Mesendoderm (in vitro differentiated cells): ENCODE data around the gene MYB.
"Not testable (repeated sequence)": the region's sequence is repeated elsewhere in the genome, so short reads cannot be mapped to it uniquely, and the experiment has no call there.

Experiments used
- DNase-seq: peaks from one replicate; pipeline ENCODE4 v3.0.0; 2013
- H2AK5ac ChIP-seq: 2 replicates; pipeline ENCODE4 v1.6.1; 2013; ENCODE audit warnings: low read length, inconsistent platforms
- H2BK120ac ChIP-seq: 2 replicates; pipeline ENCODE4 v1.6.1; 2013; ENCODE audit warnings: low read depth, mild to moderate bottlenecking, low read length, moderate library complexity, mixed read lengths
- H2BK15ac ChIP-seq: replicated peaks from 2 replicates; pipeline ENCODE4 v1.6.1; 2013; ENCODE audit warnings: low read depth, mild to moderate bottlenecking, moderate library complexity
- H2BK5ac ChIP-seq: 2 replicates; pipeline ENCODE4 v1.6.1; 2013; ENCODE audit warnings: low read length, inconsistent platforms
- H3K18ac ChIP-seq: 2 replicates; pipeline ENCODE4 v1.6.1; 2013; ENCODE audit warnings: mild to moderate bottlenecking, low read length, mixed read lengths
- H3K23ac ChIP-seq: one replicate; pipeline ENCODE4 v1.6.1; 2013; ENCODE audit warnings: low read length
- H3K27ac ChIP-seq: 2 replicates; pipeline ENCODE4 v1.5.1; 2013; ENCODE audit warnings: low read depth, mild to moderate bottlenecking, inconsistent platforms, low read length, moderate library complexity
- H3K27me3 ChIP-seq: 2 replicates; pipeline ENCODE4 v1.6.1; 2013; ENCODE audit warnings: low read length, control low read depth, mild to moderate bottlenecking, inconsistent platforms; ENCODE audit not compliant: insufficient read depth, poor library complexity
- H3K36me3 ChIP-seq: 2 replicates; pipeline ENCODE4 v1.6.1; 2013; ENCODE audit warnings: low read length, inconsistent platforms; ENCODE audit not compliant: control insufficient read depth, insufficient read depth
- H3K4ac ChIP-seq: one replicate; pipeline ENCODE4 v1.6.1; 2013; ENCODE audit warnings: low read depth, mild to moderate bottlenecking, low read length, moderate library complexity
- H3K4me1 ChIP-seq: 2 replicates; pipeline ENCODE4 v1.6.1; 2013; ENCODE audit warnings: low read depth, low read length, inconsistent platforms; ENCODE audit not compliant: control insufficient read depth
- H3K4me2 ChIP-seq: 2 replicates; pipeline ENCODE4 v1.6.1; 2013; ENCODE audit warnings: low read length
- H3K4me3 ChIP-seq: 2 replicates; pipeline ENCODE4 v1.5.1; 2013; ENCODE audit warnings: mild to moderate bottlenecking, low read length
- H3K56ac ChIP-seq: one replicate; pipeline ENCODE4 v1.6.1; 2013; ENCODE audit warnings: low read length
- H3K79me1 ChIP-seq: 2 replicates; pipeline ENCODE4 v1.6.1; 2013; ENCODE audit warnings: low read length, inconsistent platforms
- H3K79me2 ChIP-seq: 2 replicates; pipeline ENCODE4 v1.6.1; 2013; ENCODE audit warnings: mild to moderate bottlenecking, low read length; ENCODE audit not compliant: control insufficient read depth, insufficient read depth
- H3K9ac ChIP-seq: 2 replicates; pipeline ENCODE4 v1.6.1; 2013; ENCODE audit warnings: low read length, inconsistent platforms
- H4K5ac ChIP-seq: one replicate; pipeline ENCODE4 v1.6.1; 2013; ENCODE audit warnings: low read length
- H4K8ac ChIP-seq: one replicate; pipeline ENCODE4 v1.6.1; 2013; ENCODE audit warnings: low read depth, mild to moderate bottlenecking, control low read depth, low read length, moderate library complexity
- WGBS: extraction: QIAGEN DNeasy Blood & Tissue Kit; methylation state at CpG from one replicate; pipeline ENCODE4 v1.1.7; 2013; ENCODE audit warnings: low lambda C conversion rate, missing lambda C conversion rate; ENCODE audit not compliant: insufficient coverage; ENCODE audit errors: extremely low coverage; 5-methylcytosine and 5-hydroxymethylcytosine counted together

The MYB gene

GRCh38 chr6:135148889-135149288 is 32.2 kb upstream of the MYB start:
- Histone ChIP-seq H3K4ac (no peak overlapping the region), H3K56ac (no peak overlapping the region), H3K4me2 (no peak overlapping the region), H4K8ac (no peak overlapping the region), H3K18ac (no peak overlapping the region), H3K23ac (no peak overlapping the region), H2BK5ac (no peak overlapping the region), H3K4me1 (peaks cover 4% of the 10 kb centered on the region), H2AK5ac (no peak overlapping the region), H4K5ac (no peak overlapping the region), H3K9ac (no peak overlapping the region), H2BK15ac (no peak overlapping the region), H3K27me3 (no peaks in the 10 kb centered on the region), H3K4me3 (no peak overlapping the region), H3K79me2 (no peaks in the 10 kb centered on the region), H3K36me3 (no peaks in the 10 kb centered on the region), H3K27ac (no peak overlapping the region), H2BK120ac (no peak overlapping the region), H3K79me1 (no peaks in the 10 kb centered on the region)
- no CpG with 5 or more reads among the region's 3 CpGs for WGBS
- DNase-seq = no peak

GRCh38 chr6:135149376-135149775 is 31.7 kb upstream of the MYB start:
- no peak overlapping the region for H2BK5ac ChIP-seq
- no peak overlapping the region for H2AK5ac ChIP-seq
- no peak overlapping the region for H4K5ac ChIP-seq
- H3K9ac ChIP-seq = no peak overlapping the region
- H3K27me3 ChIP-seq = no peaks in the 10 kb centered on the region
- no peak overlapping the region for H3K4ac ChIP-seq
- no peak overlapping the region for H4K8ac ChIP-seq
- no peaks in the 10 kb centered on the region for H3K79me1 ChIP-seq
- peaks cover 4% of the 10 kb centered on the region for H3K4me1 ChIP-seq
- no peak overlapping the region for H3K56ac ChIP-seq
- H2BK120ac ChIP-seq = no peak overlapping the region
- no peak overlapping the region for H3K18ac ChIP-seq
- H3K27ac ChIP-seq = no peak overlapping the region
- no peaks in the 10 kb centered on the region for H3K79me2 ChIP-seq
- H3K4me3 ChIP-seq = no peak overlapping the region
- WGBS = no CpG with 5 or more reads among the region's 6 CpGs
- H3K4me2 ChIP-seq = no peak overlapping the region
- no peak overlapping the region for H3K23ac ChIP-seq
- H3K36me3 ChIP-seq = no peaks in the 10 kb centered on the region
- no peak overlapping the region for H2BK15ac ChIP-seq
- DNase-seq = no peak

- not testable (repeated sequence) for H4K8ac ChIP-seq, H3K27ac ChIP-seq, H3K4me2 ChIP-seq, H3K56ac ChIP-seq, H3K23ac ChIP-seq, H3K36me3 ChIP-seq, H2BK15ac ChIP-seq, H3K4ac ChIP-seq, H2BK5ac ChIP-seq, DNase-seq, H3K79me2 ChIP-seq, H3K79me1 ChIP-seq, H3K4me1 ChIP-seq, H3K4me3 ChIP-seq, H4K5ac ChIP-seq, H3K18ac ChIP-seq, H3K9ac ChIP-seq, H2AK5ac ChIP-seq, H3K27me3 ChIP-seq
- peak overlapping the region; percentile 45 for H2BK120ac ChIP-seq
- WGBS = no CpG with 5 or more reads among the region's 2 CpGs
Measured at GRCh38 chr6:135150481-135150880, 30.6 kb upstream of the MYB start.

- not testable (repeated sequence) for H2AK5ac ChIP-seq, H2BK120ac ChIP-seq, H3K27ac ChIP-seq, H3K56ac ChIP-seq, H4K8ac ChIP-seq, H3K79me2 ChIP-seq, H2BK5ac ChIP-seq, H3K4me1 ChIP-seq, H2BK15ac ChIP-seq, DNase-seq, H3K4ac ChIP-seq, H3K18ac ChIP-seq, H3K23ac ChIP-seq, H4K5ac ChIP-seq, H3K4me2 ChIP-seq, H3K79me1 ChIP-seq, H3K36me3 ChIP-seq, H3K4me3 ChIP-seq, H3K27me3 ChIP-seq, H3K9ac ChIP-seq
- no CpG with 5 or more reads among the region's 2 CpGs for WGBS
Measured at GRCh38 chr6:135154125-135154524, 27.0 kb upstream of the MYB start.

GRCh38 chr6:135158397-135158796 is 22.7 kb upstream of the MYB start:
- no CpG with 5 or more reads among the region's 4 CpGs for WGBS
- no peak overlapping the region for H2BK15ac ChIP-seq
- H3K4ac ChIP-seq = no peak overlapping the region
- H2AK5ac ChIP-seq = no peak overlapping the region
- H3K4me1 ChIP-seq = no peaks in the 10 kb centered on the region
- no peak overlapping the region for H2BK5ac ChIP-seq
- no peak overlapping the region for H2BK120ac ChIP-seq
- H3K79me1 ChIP-seq = no peaks in the 10 kb centered on the region
- no peak overlapping the region for H3K9ac ChIP-seq
- no peaks in the 10 kb centered on the region for H3K27me3 ChIP-seq
- H3K18ac ChIP-seq = no peak overlapping the region
- H4K8ac ChIP-seq = no peak overlapping the region
- H3K27ac ChIP-seq = no peak overlapping the region
- no peaks in the 10 kb centered on the region for H3K36me3 ChIP-seq
- H3K23ac ChIP-seq = no peak overlapping the region
- H4K5ac ChIP-seq = no peak overlapping the region
- no peak overlapping the region for H3K56ac ChIP-seq
- H3K4me2 ChIP-seq = no peak overlapping the region
- no peaks in the 10 kb centered on the region for H3K79me2 ChIP-seq
- DNase-seq = no peak
- no peak overlapping the region for H3K4me3 ChIP-seq

- WGBS = no CpG with 5 or more reads among the region's 3 CpGs
- no peaks in the 10 kb centered on the region for H3K79me1 ChIP-seq
- no peak overlapping the region for H3K4ac ChIP-seq
- H3K23ac ChIP-seq = no peak overlapping the region
- H3K9ac ChIP-seq = no peak overlapping the region
- no peak overlapping the region for H4K8ac ChIP-seq
- H2BK120ac ChIP-seq = no peak overlapping the region
- no peak overlapping the region for H2BK5ac ChIP-seq
- no peak overlapping the region for H3K4me3 ChIP-seq
- no peaks in the 10 kb centered on the region for H3K27me3 ChIP-seq
- no peak overlapping the region for H2BK15ac ChIP-seq
- H3K4me1 ChIP-seq = no peaks in the 10 kb centered on the region
- no peak overlapping the region for H3K4me2 ChIP-seq
- H3K27ac ChIP-seq = no peak overlapping the region
- H3K36me3 ChIP-seq = no peaks in the 10 kb centered on the region
- no peak overlapping the region for H2AK5ac ChIP-seq
- H3K18ac ChIP-seq = no peak overlapping the region
- DNase-seq = peak; percentile 51
- no peaks in the 10 kb centered on the region for H3K79me2 ChIP-seq
- no peak overlapping the region for H4K5ac ChIP-seq
- no peak overlapping the region for H3K56ac ChIP-seq
Measured at GRCh38 chr6:135159531-135159930, 21.6 kb upstream of the MYB start.
